Activated gamma-delta T cell treated with Interleukin-2 at 50 U/mL for 16 hours (primary cell): ENCODE measurements around the gene PC.
A peak's percentile ranks its signal among the peaks of the same experiment; 100 is the strongest.
"Not testable (repeated sequence)": the region's sequence is repeated elsewhere in the genome, so short reads cannot be mapped to it uniquely, and the experiment has no call there.

ENCODE experiments used
- DNase-seq: peaks from one replicate; pipeline ENCODE4 v3.0.0-alpha.2; 2020

Gene PC

GRCh38 chr11:66958232-66958955, at the start of gene PC:
Gene PC, minus strand, starts transcription at chr11:66958383. Its CDS starts 86,224 bp downstream, at chr11:66872159.
- peak; percentile 97 for DNase-seq

GRCh38 chr11:67007126-67007525, 48.9 kb upstream of the PC start:
- DNase-seq, result no peak

- no peak for DNase-seq
Observed at GRCh38 chr11:67006029-67006884, 48.1 kb upstream of the PC start.

- DNase-seq, result not testable (repeated sequence)
Observed at GRCh38 chr11:67005200-67005599, 47.0 kb upstream of the PC start.

- DNase-seq, result no peak
Observed at GRCh38 chr11:67002921-67003411, 44.8 kb upstream of the PC start.

- no peak for DNase-seq
Observed at GRCh38 chr11:67002297-67002913, 44.2 kb upstream of the PC start.

GRCh38 chr11:67001332-67001731, 43.1 kb upstream of the PC start:
- DNase-seq, result no peak

GRCh38 chr11:66999555-66999954, 41.4 kb upstream of the PC start:
- no peak for DNase-seq

- DNase-seq, result no peak
Observed at GRCh38 chr11:66996609-66997273, 38.6 kb upstream of the PC start.

GRCh38 chr11:66992041-66992440, 33.9 kb upstream of the PC start:
- DNase-seq, result no peak

- not testable (repeated sequence) for DNase-seq
Observed at GRCh38 chr11:66989360-66989759, 31.2 kb upstream of the PC start.

GRCh38 chr11:66988741-66989140, 30.6 kb upstream of the PC start:
- DNase-seq, result not testable (repeated sequence)

GRCh38 chr11:66987924-66988637, 29.9 kb upstream of the PC start:
- DNase-seq, result no peak

GRCh38 chr11:66987158-66987620, 29.0 kb upstream of the PC start:
- no peak for DNase-seq

- DNase-seq, result no peak
Observed at GRCh38 chr11:66986178-66986545, 28.0 kb upstream of the PC start.

- no peak for DNase-seq
Observed at GRCh38 chr11:66985508-66986177, 27.5 kb upstream of the PC start.

GRCh38 chr11:66983275-66983924, 25.2 kb upstream of the PC start:
- no peak for DNase-seq

- DNase-seq, result peak; percentile 17
Observed at GRCh38 chr11:66981976-66982578, 23.9 kb upstream of the PC start.

GRCh38 chr11:66979336-66979980, 21.3 kb upstream of the PC start:
- no peak for DNase-seq

GRCh38 chr11:66978717-66979116, 20.5 kb upstream of the PC start:
- no peak for DNase-seq
